Heart right ventricle (tissue), 16 donors: ENCODE measurements around the gene LDHAL6B. TPM values are rescaled to one million over a fixed set of nuclear protein-coding genes. Genes with fewer than 3 reads are reported as not detected.

Source experiments
- ATAC-seq, 8 donors: fragments of 200-7000 bp; cut with Tn5 transposase; one replicate each; pipeline ENCODE4 v1.9.1; 2020; ENCODE audit warnings: mild to moderate bottlenecking in 8 of 8, moderate library complexity in 8 of 8, moderate number of reproducible peaks in 1 of 8
- DNase-seq, 2 donors: peaks; one replicate each; pipeline ENCODE4 v3.0.0-alpha.2; 2020
- H3K27ac ChIP-seq, 10 donors: fragments of 200-600 bp; sonication (generic) in 2 of 10; one replicate each; pipeline versions ENCODE4 v1.5.0 to v1.8.0; 2020 to 2022; ENCODE audit warnings: mild to moderate bottlenecking in 3 of 10
- H3K27me3 ChIP-seq, 7 donors: fragments of 200-600 bp; one replicate each; pipeline ENCODE4 v1.8.0; 2021 to 2022; ENCODE audit warnings: mild to moderate bottlenecking in 2 of 7
- H3K36me3 ChIP-seq, 9 donors: fragments of 200-600 bp; sonication (generic) in 1 of 9; one replicate each; pipeline versions ENCODE4 v1.5.0 to v1.8.0; 2020 to 2022; ENCODE audit warnings: mild to moderate bottlenecking in 2 of 9
- H3K4me1 ChIP-seq, 9 donors: fragments of 200-600 bp; sonication (generic) in 1 of 9; one replicate each; pipeline versions ENCODE4 v1.5.0 to v1.8.0; 2020 to 2022; ENCODE audit warnings: mild to moderate bottlenecking in 4 of 9
- H3K4me3 ChIP-seq, 10 donors: fragments of 200-600 bp; sonication (generic) in 2 of 10; one replicate each; pipeline versions ENCODE4 v1.5.0 to v1.8.0; 2020 to 2022; ENCODE audit warnings: mild to moderate bottlenecking in 7 of 10, moderate library complexity in 2 of 10
- H3K9me3 ChIP-seq, 11 donors: fragments of 200-600 bp in 10 of 11; sonication (generic) in 2 of 11; one replicate each; pipeline versions ENCODE4 v1.5.0 to v1.8.0; 2013 to 2022; ENCODE audit warnings: mild to moderate bottlenecking in 2 of 11, control low read depth in 1 of 11, moderate library complexity in 1 of 11
- WGBS, 2 donors: extraction: QIAGEN DNeasy Blood & Tissue Kit; methylation state at CpG; one replicate each; pipeline ENCODE4 v1.1.7; 2013; ENCODE audit warnings: inconsistent platforms in 1 of 2; 5-methylcytosine and 5-hydroxymethylcytosine counted together
- intact Hi-C, 10 donors: fragments of 100-400 bp; cut with DNase I; formaldehyde crosslinking; loops; one replicate each; pipeline versions ENCODE4 v1.11.1 to v1.14.2; 2022
- polyA plus RNA-seq, 2 donors: library from polyadenylated mRNA; stranded (reverse); fragments of 200-250 nt; gene quantifications; one replicate each; pipeline ENCODE4 v1.2.3, GENCODE V29; 2013
- total RNA-seq, 10 donors: library from RNA; stranded (reverse); fragmentation: NEBNext Ultra II Directional in 3 of 10; extraction: Animal tissue kit (Norgen Biotek cat#: 25700) in 3 of 10; gene quantifications; one replicate each; pipeline versions ENCODE4 v1.2.1 to v1.2.4, GENCODE V29; 2021 to 2023
- TF ChIP-seq, protein P1 (sequence below), 9 donors: fragments of 200-600 bp; sonication (generic) in 2 of 9; IDR thresholded peaks; one replicate each; pipeline versions ENCODE4 v1.5.0 to v1.8.0; 2021 to 2022; ENCODE audit warnings: antibody characterized with exemption in 9 of 9, mild to moderate bottlenecking in 5 of 9, moderate library complexity in 1 of 9
- donor health status: Arrhythmogenic right ventricular cardiomyopathy.
- donor health status: ischemic (EF 13 %, LVEDD 7.1; RV severe dilation, severe dysfunction).
- donor health status: healthy with polysubstance abuse.
- donor health status: DM: no; HTN: yes; CAD: no.
- donor health status: DM: no; HTN: no; CAD: no.
- donor health status: ischemic (EF 25% LVEDD 6.9; RV normal size, moderate dysfunction).
- donor health status: ischemic (EF 25% LVEDD 5.7; RV mildly dilated, moderate dysfunction).
- donor health status: healthy.
- donor health status: DM: yes; HTN: yes; CAD: no.
- donor health status: Ischemic cardiomyopathy.
- donor health status: ischemic (EF 35%, LVEDD 5.7; RV mildly dilated, moderate dysfunction).
- donor health status: nonischemic (EF 11% LVEDD 7.7; RV severe dilation, severe dysfunction).
- donor health status: DM: yes; HTN: yes; CAD: no.
- donor health status: PGD.
- donor health status: ischemic (EF 29% LVEDD 5.4; RV normal size, mild dysfunction).
- donor health status: nonischemic (EF 23%, LVEDD 6.1; RV moderate dilation, normal function).

The LDHAL6B gene
- total and polyA plus RNA-seq, 12 donors = not detected

DNA sequence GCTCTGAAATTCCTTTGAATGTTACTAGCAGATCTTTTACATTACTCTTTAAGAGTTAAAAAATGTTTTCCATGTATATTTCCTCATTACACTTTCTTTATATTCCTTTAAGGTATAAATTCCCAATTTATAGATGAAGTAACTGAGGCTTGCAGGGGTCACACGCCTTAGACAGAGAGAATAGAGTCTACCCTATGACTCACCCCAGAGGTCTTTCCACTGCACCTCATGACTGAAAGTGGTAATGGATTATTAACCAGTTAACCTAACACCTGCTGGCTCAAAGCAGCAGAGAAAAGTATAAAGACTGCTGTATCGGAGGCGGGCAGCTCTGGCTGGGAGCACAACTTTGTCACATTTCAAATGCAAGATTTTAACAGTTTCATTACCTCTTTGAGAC lies 37.7 kb downstream of the LDHAL6B start:
- Histone ChIP-seq H3K27me3 (no peaks in the 10 kb centered on the region), H3K4me1 (peaks cover 0 to 35% (median 10%) of the 10 kb centered on the region in 9 donors), H3K36me3 (peaks cover 0 to 22% (median 0%) of the 10 kb centered on the region in 9 donors), H3K9me3 (no peaks in the 10 kb centered on the region), H3K27ac (no peak overlapping the region), H3K4me3 (no peak overlapping the region)
- no peak for ATAC-seq
- intact Hi-C loops = loop anchor here in 2 of 10 donors (10.0 kb wide), 2 partner anchors 240 to 250 kb away; no protein-coding TSS in a partner anchor
- WGBS, 2 donors = 88 to 95% methylated on average over 3 of the region's 3 CpGs
- TF ChIP-seq, protein P1, sequence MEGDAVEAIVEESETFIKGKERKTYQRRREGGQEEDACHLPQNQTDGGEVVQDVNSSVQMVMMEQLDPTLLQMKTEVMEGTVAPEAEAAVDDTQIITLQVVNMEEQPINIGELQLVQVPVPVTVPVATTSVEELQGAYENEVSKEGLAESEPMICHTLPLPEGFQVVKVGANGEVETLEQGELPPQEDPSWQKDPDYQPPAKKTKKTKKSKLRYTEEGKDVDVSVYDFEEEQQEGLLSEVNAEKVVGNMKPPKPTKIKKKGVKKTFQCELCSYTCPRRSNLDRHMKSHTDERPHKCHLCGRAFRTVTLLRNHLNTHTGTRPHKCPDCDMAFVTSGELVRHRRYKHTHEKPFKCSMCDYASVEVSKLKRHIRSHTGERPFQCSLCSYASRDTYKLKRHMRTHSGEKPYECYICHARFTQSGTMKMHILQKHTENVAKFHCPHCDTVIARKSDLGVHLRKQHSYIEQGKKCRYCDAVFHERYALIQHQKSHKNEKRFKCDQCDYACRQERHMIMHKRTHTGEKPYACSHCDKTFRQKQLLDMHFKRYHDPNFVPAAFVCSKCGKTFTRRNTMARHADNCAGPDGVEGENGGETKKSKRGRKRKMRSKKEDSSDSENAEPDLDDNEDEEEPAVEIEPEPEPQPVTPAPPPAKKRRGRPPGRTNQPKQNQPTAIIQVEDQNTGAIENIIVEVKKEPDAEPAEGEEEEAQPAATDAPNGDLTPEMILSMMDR (IDR thresholded peaks at IDR 0.05) = no peak
- DNase-seq = no peak

DNA sequence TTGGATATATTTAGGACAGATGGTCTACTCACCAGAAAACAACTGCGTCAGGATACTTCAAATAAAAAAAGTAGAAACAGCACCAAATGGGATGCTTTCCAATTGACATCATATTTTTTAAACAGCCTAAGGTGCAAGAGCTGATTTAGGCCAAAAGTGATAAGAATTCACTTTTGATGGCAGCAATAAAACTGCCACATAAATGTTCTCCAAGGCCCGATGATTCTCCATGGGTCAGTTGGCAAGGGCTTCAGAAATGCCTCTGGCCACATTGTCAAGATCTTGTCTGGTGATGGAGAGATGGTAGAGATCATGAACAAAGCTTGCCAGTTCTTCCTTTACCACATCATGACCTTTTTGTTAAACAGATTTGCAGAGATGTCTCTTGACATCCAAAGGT lies 38.9 kb downstream of the LDHAL6B start:
- H3K27me3 ChIP-seq = no peaks in the 10 kb centered on the region
- H3K4me3 ChIP-seq = no peak overlapping the region
- TF ChIP-seq, protein P1 (IDR thresholded peaks at IDR 0.05) = no peak
- H3K9me3 ChIP-seq = no peaks in the 10 kb centered on the region
- H3K36me3 ChIP-seq = peaks cover 0 to 22% (median 0%) of the 10 kb centered on the region in 9 donors
- ATAC-seq (no peak), DNase-seq (no peak)
- no peak overlapping the region for H3K27ac ChIP-seq
- intact Hi-C loops = loop anchor here in 9 of 10 donors (5.0 to 10.0 kb wide), 4 partner anchors 127 to 249 kb away; partner anchors contain the start of gene MYO1E (in 6 of the 9)
- 59 to 77% methylated on average over 2 of the region's 2 CpGs for WGBS, 2 donors
- H3K4me1 ChIP-seq = peaks cover 0 to 31% (median 11%) of the 10 kb centered on the region in 9 donors

DNA sequence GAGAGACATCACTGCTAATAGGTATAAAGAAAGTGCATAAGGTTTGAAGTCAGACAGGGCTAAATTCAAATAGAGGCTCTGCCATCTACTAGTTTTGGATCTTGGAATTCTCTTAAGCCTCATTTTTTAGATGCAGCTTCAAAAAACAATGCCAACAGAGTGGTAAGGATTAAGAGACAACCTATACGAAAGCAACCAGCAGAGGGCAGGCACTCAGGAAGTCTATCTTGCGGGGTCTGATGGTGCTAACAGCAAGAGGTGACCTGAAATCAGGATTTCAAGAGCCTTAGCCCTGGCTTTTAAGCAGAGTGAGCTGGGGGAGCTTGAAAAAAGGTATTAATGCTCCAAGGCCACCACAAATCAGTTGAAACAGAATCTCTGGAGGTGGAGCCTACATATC lies 40.7 kb downstream of the LDHAL6B start:
- whole genome bisulfite sequencing, 2 donors = 5 to 11% methylated on average over 2 of the region's 2 CpGs
- Histone ChIP-seq H3K4me1 (peaks cover 0 to 28% (median 9%) of the 10 kb centered on the region in 9 donors), H3K4me3 (no peak overlapping the region), H3K9me3 (no peaks in the 10 kb centered on the region), H3K27ac (no peak overlapping the region), H3K27me3 (no peaks in the 10 kb centered on the region), H3K36me3 (peaks cover 0 to 15% (median 0%) of the 10 kb centered on the region in 9 donors)
- ATAC-seq = peak; percentile 72 to 94 (median 82)
- intact Hi-C loops = loop anchor here in 9 of 10 donors (2.0 to 10.0 kb wide), 5 partner anchors 125 to 247 kb away; partner anchors contain the start of gene MYO1E (in 6 of the 9)
- TF ChIP-seq, protein P1 (IDR thresholded peaks at IDR 0.05) = peak; percentile 34 to 80 (median 62)
- peak in 1 of 2 donors; percentile 62 for DNase-seq

DNA sequence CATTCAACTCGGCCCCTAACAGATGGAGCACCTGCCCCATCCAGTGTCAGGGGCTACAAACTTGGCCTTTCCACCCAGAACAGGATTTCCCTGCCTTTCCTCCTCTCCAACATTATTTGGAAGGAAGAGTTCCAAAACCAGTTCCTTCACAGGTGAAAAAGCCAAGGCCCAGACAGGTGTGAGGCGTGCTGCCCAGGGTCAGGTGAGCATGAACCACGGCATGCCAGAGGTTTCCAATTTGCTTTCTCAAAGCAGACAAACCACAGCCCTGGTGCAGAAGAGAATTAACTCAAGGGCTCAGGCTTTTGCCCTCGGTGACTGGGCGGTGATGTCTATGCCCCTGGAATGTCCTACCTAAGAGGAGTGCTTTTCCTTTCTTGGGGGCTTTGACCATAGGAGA lies 43.2 kb downstream of the LDHAL6B start:
- Histone ChIP-seq H3K36me3 (peaks cover 0 to 24% (median 0%) of the 10 kb centered on the region in 9 donors), H3K9me3 (no peaks in the 10 kb centered on the region), H3K4me1 (peaks cover 0 to 28% (median 9%) of the 10 kb centered on the region in 9 donors), H3K4me3 (no peak overlapping the region), H3K27ac (peak overlapping the region in 3 of 10 donors; percentile 5 to 48 (median 13)), H3K27me3 (no peaks in the 10 kb centered on the region)
- no peak for ATAC-seq
- intact Hi-C loops = loop anchor here in 9 of 10 donors (5.0 to 10.0 kb wide), 6 partner anchors 105 to 245 kb away; partner anchors contain the start of gene MYO1E (in 6 of the 9)
- 88 to 89% methylated on average over 5 of the region's 5 CpGs for WGBS, 2 donors
- DNase-seq = no peak
- TF ChIP-seq, protein P1 (IDR thresholded peaks at IDR 0.05) = no peak
